Measurements from ENCODE around the gene C1QTNF8.

C1QTNF8 gene

GRCh38 chr16:1126586-1126985 is 30.5 kb upstream of the C1QTNF8 start:
- no peak for DNase-seq

- no peak for DNase-seq
These were observed 30.0 kb upstream of the C1QTNF8 start for GRCh38 chr16:1126044-1126443.

GRCh38 chr16:1125471-1125870 is 29.4 kb upstream of the C1QTNF8 start:
- DNase-seq = no peak

GRCh38 chr16:1124795-1125194 is 28.8 kb upstream of the C1QTNF8 start:
- no peak for DNase-seq

GRCh38 chr16:1124291-1124690 is 28.2 kb upstream of the C1QTNF8 start:
- no peak for DNase-seq

GRCh38 chr16:1123525-1124230 is 27.6 kb upstream of the C1QTNF8 start:
- DNase-seq = no peak

- DNase-seq = no peak
These were observed 26.3 kb upstream of the C1QTNF8 start for GRCh38 chr16:1122398-1122765.

- DNase-seq = no peak
These were observed 25.8 kb upstream of the C1QTNF8 start for GRCh38 chr16:1121601-1122397.

GRCh38 chr16:1121009-1121408 is 25.0 kb upstream of the C1QTNF8 start:
- DNase-seq = no peak

GRCh38 chr16:1120577-1120941 is 24.5 kb upstream of the C1QTNF8 start:
- DNase-seq = no peak

- no peak for DNase-seq
These were observed 23.9 kb upstream of the C1QTNF8 start for GRCh38 chr16:1119766-1120576.

GRCh38 chr16:1119129-1119528 is 23.1 kb upstream of the C1QTNF8 start:
- no peak for DNase-seq

GRCh38 chr16:1117926-1118325 is 21.9 kb upstream of the C1QTNF8 start:
- DNase-seq = no peak

GRCh38 chr16:1117176-1117900 is 21.3 kb upstream of the C1QTNF8 start:
- DNase-seq = no peak

GRCh38 chr16:1116693-1117077 is 20.6 kb upstream of the C1QTNF8 start:
- DNase-seq = no peak

GRCh38 chr16:1113889-1114526 is 18.0 kb upstream of the C1QTNF8 start:
- DNase-seq = no peak

GRCh38 chr16:1113489-1113888 is 17.4 kb upstream of the C1QTNF8 start:
- DNase-seq = no peak

GRCh38 chr16:1112506-1113184 is 16.6 kb upstream of the C1QTNF8 start:
- DNase-seq = no peak

GRCh38 chr16:1109648-1110047 is 13.6 kb upstream of the C1QTNF8 start:
- no peak for DNase-seq

- DNase-seq = no peak
These were observed 12.5 kb upstream of the C1QTNF8 start for GRCh38 chr16:1108299-1109252.

GRCh38 chr16:1107731-1108130 is 11.7 kb upstream of the C1QTNF8 start:
- DNase-seq = no peak

Measured in NCI-H2081 treated with DMSO at 0.1 percent for 48 hours (cell line).